GM18507 (cell line): ENCODE measurements around the gene SH2D2A.
A peak's percentile ranks its signal among the peaks of the same experiment; 100 is the strongest.
"Not testable (repeated sequence)": the region's sequence is repeated elsewhere in the genome, so short reads cannot be mapped to it uniquely, and the experiment has no call there.

Experiments
- DNase-seq: peaks from one replicate; pipeline ENCODE4 v3.0.0; 2011; ENCODE audit warnings: low read depth; ENCODE audit not compliant: insufficient read length; ENCODE audit errors: extremely low spot score
- FAIRE-seq: peaks from 2 replicates; lab custom pipeline; 2011; peaks lifted over from hg19 to GRCh38; lab: Jason Lieb, UNC

SH2D2A gene

DNA sequence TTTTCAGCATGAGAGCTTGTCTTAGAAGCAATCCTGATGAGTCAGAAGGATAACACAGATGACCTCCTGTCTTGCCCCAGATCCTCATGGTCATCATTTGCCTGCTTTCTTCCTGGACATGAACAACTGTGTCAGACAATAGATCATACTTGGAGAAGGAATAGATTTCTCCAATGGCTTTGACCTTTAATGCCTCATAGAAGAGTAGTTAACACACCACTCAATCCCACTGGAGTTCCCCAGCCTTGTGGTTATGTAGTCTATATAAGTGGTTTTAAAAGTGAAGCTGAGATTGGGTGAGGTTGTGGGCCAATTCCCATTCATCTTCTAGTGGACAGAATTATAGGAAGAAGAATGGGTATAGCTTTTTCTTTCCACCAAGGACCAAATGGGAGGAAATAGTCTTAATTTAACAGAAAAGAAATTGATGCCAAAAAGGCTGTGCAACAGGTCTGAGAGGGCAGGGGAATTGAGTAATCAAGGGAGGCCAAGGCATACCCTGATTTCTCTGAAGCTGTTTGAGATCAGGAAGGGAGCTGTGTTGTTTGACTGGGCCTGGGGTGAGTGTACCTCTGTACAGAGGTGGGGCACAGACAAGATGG is 35.0 kb downstream of the SH2D2A start:
- no peak for DNase-seq
- FAIRE-seq = no peak

DNA sequence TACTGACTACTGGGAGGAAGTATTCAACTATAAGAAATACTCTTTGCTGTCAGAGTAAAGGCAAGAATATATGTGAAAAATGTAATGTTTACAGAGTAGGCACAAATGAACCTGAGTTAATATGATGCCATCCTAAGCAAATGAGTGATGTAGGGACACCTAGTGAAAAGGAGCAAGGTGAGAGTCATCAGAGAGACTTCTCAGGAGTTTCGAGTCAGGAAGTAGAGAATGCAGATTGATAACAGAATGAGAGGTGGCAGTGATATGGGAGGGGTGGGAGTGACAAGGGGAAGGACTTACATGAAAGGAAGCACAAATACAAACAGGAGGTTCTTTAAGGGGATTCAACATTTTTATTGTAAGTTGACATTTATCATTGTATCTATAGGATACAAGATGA is 39.1 kb downstream of the SH2D2A start:
- DNase-seq = no peak
- no peak for FAIRE-seq

DNA sequence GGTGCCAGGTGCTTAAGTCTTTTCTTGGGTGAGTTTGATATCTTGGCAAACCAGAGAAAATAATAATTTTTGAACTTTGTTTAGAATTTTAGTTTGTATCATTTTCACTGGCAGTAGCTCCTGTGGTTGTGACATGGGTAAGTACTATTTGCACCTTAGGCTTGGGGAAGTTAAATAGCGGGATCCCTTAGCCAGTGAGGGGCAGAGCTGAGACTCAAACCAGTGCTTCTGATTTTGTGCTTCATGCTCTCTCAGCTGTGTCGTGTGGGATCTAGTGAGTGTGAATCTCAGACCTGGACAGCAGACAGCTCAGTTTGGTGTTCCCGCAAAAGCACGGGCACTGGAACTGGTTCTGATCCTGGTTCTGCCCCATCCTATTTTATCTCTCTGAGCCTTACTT is 39.7 kb downstream of the SH2D2A start:
- DNase-seq (no peak), FAIRE-seq (no peak)

DNA sequence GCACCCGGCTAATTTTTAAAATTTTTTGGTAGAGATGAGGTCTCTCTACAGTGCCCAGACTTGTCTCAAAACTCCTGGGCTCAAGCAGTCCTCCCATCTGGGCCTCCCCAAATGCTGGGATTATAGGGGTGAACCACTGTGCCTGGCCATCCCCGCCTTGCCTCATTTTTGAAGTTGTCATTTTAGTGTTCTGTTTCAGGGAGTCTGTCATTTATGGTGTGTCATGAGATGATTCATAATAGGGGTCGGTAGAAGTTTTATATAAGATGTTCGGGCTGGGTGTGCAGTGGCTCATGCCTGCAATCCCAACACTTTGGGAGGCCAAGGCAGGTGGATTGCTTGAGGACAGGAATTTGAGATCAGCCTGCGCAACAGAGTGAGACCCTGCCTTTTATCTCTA is 40.8 kb downstream of the SH2D2A start:
- FAIRE-seq (no peak), DNase-seq (no peak)

DNA sequence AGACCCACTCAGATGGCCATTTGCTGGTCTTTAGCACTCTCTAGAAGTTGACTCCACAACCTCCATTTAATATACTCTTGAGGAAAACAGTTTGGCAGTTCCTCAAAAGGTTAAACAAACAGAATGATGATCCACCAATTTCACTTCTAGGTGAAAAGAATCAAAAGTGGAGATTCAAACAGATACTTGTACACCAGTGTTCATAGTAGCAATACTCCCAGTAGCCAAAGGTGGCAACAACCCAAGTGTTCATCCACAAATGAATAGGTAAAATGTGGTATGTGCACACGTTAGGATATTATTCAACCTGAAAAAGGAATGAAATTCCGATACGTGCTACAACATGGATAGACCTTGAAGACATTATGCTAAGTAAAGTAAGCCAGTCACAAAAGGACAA is 43.0 kb downstream of the SH2D2A start:
- no peak for DNase-seq
- peak; percentile 39 for FAIRE-seq

DNA sequence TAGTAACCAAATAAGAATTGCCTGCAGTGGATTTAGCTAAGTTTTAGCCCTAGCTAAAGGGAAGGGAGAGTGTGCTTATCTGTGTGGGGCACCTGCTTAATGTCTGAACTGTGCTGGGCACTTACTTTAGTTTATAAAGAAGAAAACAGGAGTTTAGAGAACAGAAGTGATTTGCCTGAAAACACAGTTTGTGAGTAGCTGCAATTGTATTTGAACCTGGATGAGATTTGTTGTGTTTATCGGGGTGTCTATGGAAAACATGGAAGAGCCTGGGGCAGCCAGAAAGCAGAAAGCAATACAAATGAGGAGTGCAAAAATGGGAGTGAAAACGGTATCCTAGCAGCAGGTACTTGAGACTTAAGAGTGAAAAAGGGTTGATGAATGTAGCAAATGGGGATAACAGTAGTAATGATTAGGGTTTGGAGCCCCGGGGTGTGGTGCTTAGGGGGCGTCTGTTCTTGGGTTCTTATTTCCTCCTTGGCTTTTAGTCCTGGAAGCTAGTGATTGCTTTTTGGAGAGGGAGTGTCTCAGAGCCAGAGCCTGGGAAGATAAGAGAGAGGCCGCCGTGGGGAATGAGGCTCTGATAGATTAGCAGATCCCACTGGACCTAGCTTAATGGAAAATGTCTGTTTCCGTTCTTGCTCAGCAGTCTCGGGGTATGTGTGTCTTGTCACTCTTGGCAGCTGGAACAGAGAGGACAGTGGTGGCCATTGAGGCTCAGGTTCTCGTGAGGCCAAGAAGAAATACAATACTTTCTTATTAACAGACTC is 43.7 kb downstream of the SH2D2A start:
- DNase-seq = no peak
- no peak for FAIRE-seq

DNA sequence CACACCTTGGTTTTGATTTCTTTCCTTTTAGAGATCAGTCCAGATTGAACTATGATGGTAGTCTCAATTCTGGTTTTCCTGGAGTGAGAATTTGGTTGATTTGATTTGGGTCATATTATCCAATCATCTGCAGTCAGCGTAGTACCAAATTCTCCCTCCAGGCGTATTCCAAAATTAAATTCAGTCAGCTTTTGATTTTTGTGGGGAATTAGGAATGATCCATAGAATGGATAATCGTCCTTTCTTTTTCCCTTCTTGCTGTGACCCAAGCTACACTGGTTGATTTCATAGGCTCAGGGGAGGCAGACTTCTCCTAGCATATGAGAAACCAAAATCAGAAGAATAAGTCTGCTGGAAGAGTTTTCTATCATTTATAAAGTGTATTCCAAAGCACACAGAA is 44.4 kb downstream of the SH2D2A start:
- DNase-seq = no peak
- no peak for FAIRE-seq

GRCh38 chr1:156768610-156769295 is 47.9 kb downstream of the SH2D2A start:
- FAIRE-seq = no peak

GRCh38 chr1:156767879-156768604 is 48.6 kb downstream of the SH2D2A start:
- FAIRE-seq = no peak

More at GRCh38 chr1:156768610-156769295, 47.9 kb downstream of the SH2D2A start:
- DNase-seq = no peak

DNA sequence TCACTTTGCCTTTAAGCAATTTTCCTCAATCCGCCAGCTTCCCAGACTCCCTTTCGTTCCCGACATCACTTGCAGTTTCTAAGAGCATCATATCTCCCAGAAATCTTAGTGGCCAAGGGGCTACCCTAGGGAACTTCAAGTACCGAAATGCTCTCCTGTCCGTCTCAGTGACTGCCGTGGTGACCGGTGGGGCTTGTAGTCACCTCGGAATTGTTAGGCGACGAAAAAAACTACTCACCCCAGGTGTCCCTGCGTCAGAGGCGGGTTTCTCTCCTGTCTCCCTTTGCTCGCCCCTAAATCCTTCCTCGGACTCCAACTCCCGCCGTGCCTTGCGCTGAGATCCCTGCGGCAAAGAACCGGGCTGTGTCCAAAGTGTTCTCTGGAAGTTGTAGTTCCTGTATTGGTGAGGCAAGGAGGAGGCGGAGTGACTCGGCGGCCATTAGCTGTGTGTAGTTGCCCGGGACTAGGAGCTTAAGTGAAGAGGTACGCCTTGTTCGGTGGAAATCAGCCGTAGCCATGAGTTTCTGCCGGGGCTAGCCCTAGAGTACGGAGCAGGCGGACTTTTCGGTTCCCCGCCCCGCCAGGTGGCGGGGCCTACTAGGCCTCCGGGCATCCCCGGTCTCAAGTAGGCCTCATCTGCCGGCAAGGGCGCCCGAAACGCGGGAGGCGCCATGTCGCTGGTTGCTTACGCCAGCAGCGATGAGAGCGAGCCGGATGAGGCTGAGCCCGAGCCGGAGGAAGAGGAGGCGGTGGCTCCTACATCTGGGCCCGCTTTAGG is 49.4 kb downstream of the SH2D2A start, which contains the start of gene PRCC:
TSS of gene PRCC (plus strand) at position 435 of the 778 bp plus-strand sequence. CDS start at position 672, 237 bp downstream.
- peak; percentile 99 for FAIRE-seq
- peak; percentile 80 for DNase-seq

More at GRCh38 chr1:156767879-156768604, 48.6 kb downstream of the SH2D2A start:
- DNase-seq = no peak

- DNase-seq = no peak
Observed at GRCh38 chr1:156766298-156767100, 50.1 kb downstream of the SH2D2A start.

DNA sequence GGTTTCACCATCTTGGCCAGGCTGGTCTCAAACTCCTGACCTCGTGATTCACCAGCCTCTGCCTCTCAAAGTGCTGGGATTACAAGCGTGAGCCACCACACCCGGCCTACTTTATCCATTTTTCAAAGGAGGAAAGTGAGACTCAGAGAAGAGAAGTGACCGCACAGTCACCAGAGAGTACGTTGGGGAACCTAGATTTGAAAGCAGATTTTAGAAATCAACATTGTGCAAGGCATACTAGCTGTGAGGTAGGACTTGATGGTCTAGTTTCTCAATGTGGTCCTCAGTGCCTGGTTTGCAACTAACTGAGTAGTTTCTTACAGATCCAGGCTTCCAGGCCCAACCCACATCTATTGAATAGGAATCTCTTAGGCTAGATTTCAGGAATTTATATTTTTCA is 51.0 kb downstream of the SH2D2A start:
- FAIRE-seq = no peak

More at GRCh38 chr1:156766298-156767100, 50.1 kb downstream of the SH2D2A start:
- no peak for FAIRE-seq

DNA sequence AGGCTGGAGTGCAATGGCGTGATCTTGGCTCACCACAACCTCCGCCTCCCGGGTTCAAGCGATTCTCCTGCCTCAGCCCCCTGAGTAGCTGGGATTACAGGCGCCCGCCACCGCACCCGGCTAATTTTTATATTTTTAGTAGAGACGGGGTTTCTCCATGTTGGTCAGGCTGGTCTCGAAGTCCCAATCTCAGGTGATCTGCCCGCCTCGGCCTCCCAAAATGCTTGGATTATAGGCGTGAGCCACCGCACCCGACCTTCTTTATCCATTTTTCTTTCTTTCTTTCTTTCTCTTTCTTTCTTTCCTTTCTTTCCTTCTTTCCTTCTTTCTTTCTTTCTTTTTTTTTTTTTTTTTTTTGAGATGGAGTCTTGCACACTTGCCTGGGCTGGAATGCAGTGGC is 51.5 kb downstream of the SH2D2A start:
- not testable (repeated sequence) for FAIRE-seq

More for the DNA sequence above, 51.0 kb downstream of the SH2D2A start:
- no peak for DNase-seq

GRCh38 chr1:156760796-156761104 is 55.9 kb downstream of the SH2D2A start:
- DNase-seq (no peak), FAIRE-seq (no peak)

More for the DNA sequence above, 51.5 kb downstream of the SH2D2A start:
- not testable (repeated sequence) for DNase-seq

DNA sequence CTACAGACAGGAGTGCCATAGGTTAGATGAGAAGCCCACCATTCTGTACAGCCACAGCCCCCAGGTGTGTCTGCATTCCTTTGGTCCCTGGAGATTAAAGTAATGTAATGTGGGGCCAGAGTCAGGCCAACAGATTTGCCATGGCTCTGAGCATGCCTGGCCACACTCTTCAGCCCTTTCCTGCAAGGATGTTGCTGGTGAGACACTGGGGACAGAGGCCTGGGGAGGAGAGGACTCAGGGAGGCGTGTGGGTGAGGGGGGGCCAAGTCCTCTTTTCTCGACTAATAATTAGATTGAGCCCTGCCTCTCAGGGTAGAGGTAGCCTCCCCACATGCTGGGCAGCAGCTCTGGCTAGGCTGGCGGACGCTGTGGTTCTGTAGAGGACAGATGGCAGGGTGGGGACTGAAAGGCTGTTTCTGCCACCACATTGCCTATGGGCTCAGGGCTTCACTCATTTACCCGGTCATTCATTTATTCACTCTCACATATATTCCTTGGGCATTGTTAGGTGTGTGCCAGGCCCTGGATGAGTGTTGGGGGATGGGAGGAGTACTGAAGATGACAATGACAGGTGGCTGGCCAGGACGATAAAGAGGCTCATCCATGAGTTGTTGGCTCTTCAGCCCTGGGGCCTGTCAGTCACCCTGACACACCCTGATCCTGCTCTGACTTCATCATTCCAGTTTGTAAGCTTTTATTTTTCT is 56.4 kb downstream of the SH2D2A start:
- FAIRE-seq = no peak
- no peak for DNase-seq

DNA sequence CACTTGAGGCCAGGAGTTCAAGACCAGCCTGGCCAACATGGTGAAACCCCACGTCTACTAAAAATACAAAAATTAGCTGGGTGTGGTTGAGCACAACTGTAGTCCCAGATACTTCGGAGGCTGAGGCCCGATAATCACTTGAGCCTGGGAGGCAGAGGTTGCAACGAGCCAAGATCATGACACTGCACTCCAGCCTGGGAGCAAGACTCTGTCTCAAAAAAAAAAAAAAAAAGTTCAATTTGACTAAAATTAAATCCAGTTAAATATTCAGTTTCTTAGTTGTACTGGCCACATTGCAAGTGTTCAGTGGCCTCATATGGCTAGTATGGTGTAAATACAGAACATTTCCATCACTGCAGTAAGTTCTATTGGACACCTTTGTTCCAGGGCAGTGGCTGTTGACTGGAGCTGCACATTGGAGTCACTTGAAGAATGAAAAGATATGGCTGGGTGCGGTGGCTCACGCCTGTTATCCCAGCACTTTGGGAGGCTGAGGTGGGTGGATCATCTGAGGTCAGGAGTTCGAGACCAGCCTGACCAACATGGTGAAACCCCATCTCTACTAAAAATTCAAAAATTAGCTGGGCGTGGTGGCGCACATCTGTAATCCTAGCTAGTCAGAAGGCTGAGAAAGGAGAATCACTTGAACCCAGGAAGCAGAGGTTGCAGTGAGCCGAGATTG is 58.9 kb downstream of the SH2D2A start:
- not testable (repeated sequence) for FAIRE-seq, DNase-seq

DNA sequence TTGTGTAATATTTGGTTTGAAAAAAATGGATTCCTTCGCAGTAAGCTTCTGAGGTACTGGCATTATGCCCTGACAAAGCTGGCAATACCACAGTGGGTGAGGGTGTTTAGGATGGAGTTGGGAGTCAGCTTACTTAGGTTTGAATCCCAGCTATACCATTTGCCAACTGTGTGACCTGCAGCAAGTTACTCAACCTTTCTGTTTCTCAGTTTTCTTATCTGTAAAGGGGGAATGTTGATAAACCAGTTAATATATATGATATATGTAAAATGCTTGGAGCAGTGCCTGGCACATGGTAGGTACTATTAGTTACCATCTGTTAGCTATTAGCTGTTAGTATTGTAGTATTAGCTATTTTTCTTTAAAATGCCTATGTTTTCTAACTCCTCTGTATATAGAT is 60.3 kb downstream of the SH2D2A start:
- FAIRE-seq = no peak
- no peak for DNase-seq
